Sigmoid colon (tissue), 7 donors: ENCODE results near the gene CCR5. TPM values are rescaled to one million over a fixed set of nuclear protein-coding genes. Genes with fewer than 3 reads are reported as not detected.
"Not testable (repeated sequence)": the region's sequence is repeated elsewhere in the genome, so short reads cannot be mapped to it uniquely, and the experiment has no call there.

Experiments used
- DNase-seq: peaks from one replicate; pipeline ENCODE4 v3.0.0-alpha.2; 2019
- H3K27ac ChIP-seq, 4 donors: fragments of 200-600 bp; sonication (generic); one replicate each; pipeline ENCODE4 v1.5.1; 2016 to 2019; ENCODE audit warnings: mild to moderate bottlenecking in 1 of 4
- H3K27me3 ChIP-seq, 3 donors: fragments of 200-600 bp; sonication (generic); one replicate each; pipeline ENCODE4 v1.5.1; 2019; ENCODE audit warnings: mild to moderate bottlenecking in 1 of 3
- H3K36me3 ChIP-seq, 4 donors: fragments of 200-600 bp; sonication (generic); one replicate each; pipeline ENCODE4 v1.5.1; 2016 to 2019
- H3K4me1 ChIP-seq, 4 donors: fragments of 200-600 bp; sonication (generic); one replicate each; pipeline ENCODE4 v1.5.1; 2017 to 2019
- H3K4me3 ChIP-seq, 4 donors: fragments of 200-600 bp; sonication (generic); one replicate each; pipeline ENCODE4 v1.5.1; 2017 to 2019; ENCODE audit warnings: mild to moderate bottlenecking in 2 of 4, moderate library complexity in 1 of 4
- H3K9me3 ChIP-seq, 4 donors: fragments of 200-600 bp in 3 of 4; sonication (generic) in 3 of 4; one replicate each; pipeline versions ENCODE4 v1.5.1 to v1.6.1; 2013 to 2019
- CTCF ChIP-seq, 4 experiments: fragments of 450-650 bp in 3 of 4; fragments of 200-600 bp in 1 of 4; IDR thresholded peaks; one replicate each; pipeline ENCODE4 v1.5.1; 2016 to 2019; ENCODE audit warnings: antibody characterized with exemption in 4 of 4, mild to moderate bottlenecking in 3 of 4, moderate library complexity in 2 of 4
- EP300 ChIP-seq, 4 donors: sonication (generic); formaldehyde crosslinking; IDR thresholded peaks; one replicate each; pipeline ENCODE4 v1.6.1; 2017; ENCODE audit warnings: antibody characterized with exemption in 4 of 4
- POLR2A ChIP-seq, 2 donors: fragments of 450-650 bp; IDR thresholded peaks; one replicate each; pipeline ENCODE4 v1.6.1; 2016; ENCODE audit warnings: antibody characterized with exemption in 2 of 2, mild to moderate bottlenecking in 2 of 2, moderate library complexity in 2 of 2
- POLR2AphosphoS5 ChIP-seq, 4 donors: sonication (generic); formaldehyde crosslinking; IDR thresholded peaks; one replicate each; pipeline ENCODE4 v1.6.1; 2017; ENCODE audit warnings: antibody characterized with exemption in 4 of 4
- WGBS, 2 donors: extraction: QIAGEN DNeasy Blood & Tissue Kit; methylation state at CpG; one replicate each; pipeline ENCODE4 v1.1.7; 2013; 5-methylcytosine and 5-hydroxymethylcytosine counted together
- intact Hi-C: fragments of 100-400 bp; cut with DNase I; formaldehyde crosslinking; loops from one replicate; pipeline ENCODE4 v1.15.1; 2023
- polyA plus RNA-seq, 3 donors: library from polyadenylated mRNA; stranded (reverse); fragments of 200-250 nt; gene quantifications; one replicate each; pipeline ENCODE4 v1.2.3, GENCODE V29; 2013
- total RNA-seq, 4 donors: library from RNA; depleted of rRNA; stranded (reverse); fragments of >200 nt; gene quantifications; one replicate each; pipeline ENCODE4 v1.1.0, GENCODE V29; 2016
- donor health status: healthy with polysubstance abuse.
- donor health status: Bipolar disorder and iron deficiency.
- donor health status: healthy.

The CCR5 gene
- total and polyA plus RNA-seq, 7 donors, result 0.36 to 3.9 (median 0.92) TPM; not detected in 1

DNA sequence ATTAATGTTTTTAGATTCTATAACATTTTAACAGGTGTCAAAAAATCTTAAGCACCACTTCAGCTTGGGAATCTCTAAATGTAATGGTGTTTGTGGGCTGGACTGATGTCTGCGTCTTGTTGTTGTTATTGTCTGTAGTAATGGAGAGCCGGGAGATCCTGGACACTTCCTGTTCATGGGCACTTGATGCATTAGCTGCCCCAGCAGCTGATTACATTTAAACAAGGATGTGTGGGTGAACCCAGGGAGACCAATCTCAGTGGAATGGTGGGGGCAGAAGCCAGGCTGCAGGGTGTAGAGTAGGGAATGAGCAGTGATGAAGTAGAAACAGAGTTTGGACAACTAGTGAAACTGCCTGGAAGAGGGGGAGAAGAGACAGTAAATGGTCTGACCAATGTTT lies 28.4 kb downstream of the CCR5 start:
- H3K27me3 ChIP-seq, result no peaks in the 10 kb centered on the region
- intact Hi-C loops, result no loop called here
- no peaks in the 10 kb centered on the region for H3K4me1 ChIP-seq
- no peak overlapping the region for H3K27ac ChIP-seq
- no peak for DNase-seq
- WGBS, 2 donors, result 89% methylated on average over 2 of the region's 2 CpGs
- no peak for TF ChIP-seq POLR2A (IDR thresholded peaks at IDR 0.05)
- no peak for TF ChIP-seq EP300 (IDR thresholded peaks at IDR 0.05)
- no peak for TF ChIP-seq CTCF (IDR thresholded peaks at IDR 0.05)
- no peak for TF ChIP-seq POLR2AphosphoS5 (IDR thresholded peaks at IDR 0.05)
- H3K4me3 ChIP-seq, result no peak overlapping the region
- H3K36me3 ChIP-seq, result no peaks in the 10 kb centered on the region
- no peaks in the 10 kb centered on the region for H3K9me3 ChIP-seq

GRCh38 chr3:46399557-46399956 lies 28.8 kb downstream of the CCR5 start:
- Histone ChIP-seq H3K4me3 (no peak overlapping the region), H3K27me3 (no peaks in the 10 kb centered on the region), H3K4me1 (no peaks in the 10 kb centered on the region), H3K9me3 (no peaks in the 10 kb centered on the region), H3K27ac (no peak overlapping the region), H3K36me3 (no peaks in the 10 kb centered on the region)
- intact Hi-C loops, result no loop called here
- TF ChIP-seq POLR2A (IDR thresholded peaks at IDR 0.05), result no peak
- no peak for TF ChIP-seq EP300 (IDR thresholded peaks at IDR 0.05)
- TF ChIP-seq POLR2AphosphoS5 (IDR thresholded peaks at IDR 0.05), result no peak
- TF ChIP-seq CTCF (IDR thresholded peaks at IDR 0.05), result no peak
- no peak for DNase-seq
- WGBS, 2 donors, result 64 to 84% methylated on average over 2 of the region's 2 CpGs

DNA sequence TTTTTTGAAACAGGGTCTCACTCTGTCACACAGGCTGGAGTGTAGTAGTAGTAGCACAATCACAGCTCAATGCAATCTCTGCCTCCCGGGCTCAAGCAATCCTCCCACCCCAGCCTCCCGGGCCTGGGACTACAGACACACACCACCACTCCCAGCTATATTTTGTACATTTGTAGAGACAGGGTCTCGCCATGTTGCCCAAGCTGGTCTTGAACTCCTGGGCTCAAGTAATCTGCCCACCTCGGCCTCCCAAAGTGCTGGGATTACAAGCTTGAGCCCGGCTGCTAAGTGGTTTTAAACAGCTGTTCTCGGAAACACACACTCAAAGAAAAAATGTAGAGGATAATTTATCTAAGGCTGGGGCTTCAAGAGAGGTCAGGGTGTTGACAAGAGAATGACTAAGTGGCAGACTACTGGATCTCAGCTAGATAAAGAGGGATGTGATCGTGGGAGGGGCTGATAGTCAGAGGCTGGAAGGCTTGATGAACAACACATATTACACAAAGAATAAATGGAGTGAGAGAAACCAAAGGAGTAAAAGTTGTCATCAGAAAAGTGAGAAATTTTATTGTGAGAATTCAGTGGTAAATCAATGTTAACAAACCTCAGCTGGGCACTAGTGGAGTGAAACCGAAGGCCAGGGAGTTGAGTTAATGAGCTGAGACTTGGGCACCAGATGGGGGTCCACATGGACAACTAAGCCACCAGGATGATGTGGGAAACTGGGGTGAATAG lies 29.4 kb downstream of the CCR5 start:
- intact Hi-C loops, result no loop called here
- Histone ChIP-seq H3K27me3 (no peaks in the 10 kb centered on the region), H3K9me3 (no peaks in the 10 kb centered on the region), H3K27ac (no peak overlapping the region), H3K4me3 (no peak overlapping the region), H3K36me3 (no peaks in the 10 kb centered on the region), H3K4me1 (no peaks in the 10 kb centered on the region)
- DNase-seq, result no peak
- TF ChIP-seq CTCF (IDR thresholded peaks at IDR 0.05), result no peak
- no peak for TF ChIP-seq EP300 (IDR thresholded peaks at IDR 0.05)
- TF ChIP-seq POLR2AphosphoS5 (IDR thresholded peaks at IDR 0.05), result no peak
- no peak for TF ChIP-seq POLR2A (IDR thresholded peaks at IDR 0.05)
- 84 to 86% methylated on average over 8 of the region's 8 CpGs for WGBS, 2 donors

- Histone ChIP-seq H3K27ac (no peak overlapping the region), H3K4me3 (no peak overlapping the region), H3K4me1 (no peaks in the 10 kb centered on the region), H3K27me3 (no peaks in the 10 kb centered on the region), H3K36me3 (no peaks in the 10 kb centered on the region), H3K9me3 (no peaks in the 10 kb centered on the region)
- intact Hi-C loops, result no loop called here
- TF ChIP-seq POLR2AphosphoS5 (IDR thresholded peaks at IDR 0.05) (no peak), CTCF (IDR thresholded peaks at IDR 0.05) (no peak), EP300 (IDR thresholded peaks at IDR 0.05) (no peak)
- WGBS, 2 donors, result 95% methylated on average over 5 of the region's 5 CpGs
- no peak for DNase-seq
These were observed 30.1 kb downstream of the CCR5 start for GRCh38 chr3:46400846-46401245.

GRCh38 chr3:46401579-46401978 lies 30.8 kb downstream of the CCR5 start:
- no peaks in the 10 kb centered on the region for H3K27me3 ChIP-seq
- TF ChIP-seq EP300 (IDR thresholded peaks at IDR 0.05) (no peak), POLR2A (IDR thresholded peaks at IDR 0.05) (no peak), POLR2AphosphoS5 (IDR thresholded peaks at IDR 0.05) (no peak), CTCF (IDR thresholded peaks at IDR 0.05) (no peak)
- DNase-seq, result no peak
- H3K4me1 ChIP-seq, result no peaks in the 10 kb centered on the region
- intact Hi-C loops, result no loop called here
- WGBS, 2 donors, result 94 to 99% methylated on average over 2 of the region's 2 CpGs
- no peak overlapping the region for H3K27ac ChIP-seq
- no peak overlapping the region for H3K4me3 ChIP-seq
- no peaks in the 10 kb centered on the region for H3K9me3 ChIP-seq
- no peaks in the 10 kb centered on the region for H3K36me3 ChIP-seq

DNA sequence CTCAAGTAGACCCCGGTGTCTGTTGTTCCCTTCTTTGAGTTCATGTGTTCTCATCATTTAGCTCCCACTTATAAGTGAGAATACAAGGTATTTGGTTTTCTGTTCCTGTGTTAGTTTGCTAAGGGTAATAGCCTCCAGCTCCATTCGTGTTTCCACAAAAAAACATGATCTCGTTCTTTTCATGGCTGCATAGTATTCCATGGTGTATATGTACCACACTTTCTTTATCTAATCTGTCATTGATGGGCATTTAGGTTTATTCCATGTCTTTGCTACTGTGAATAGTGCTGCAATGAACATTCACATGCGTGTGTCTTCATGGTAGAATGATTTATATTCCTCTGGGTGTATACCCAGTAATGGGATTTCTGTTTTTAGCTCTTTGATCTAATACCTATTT lies 32.2 kb downstream of the CCR5 start:
- DNase-seq, H3K27me3 ChIP-seq, H3K4me1 ChIP-seq, intact Hi-C loops, H3K36me3 ChIP-seq, H3K4me3 ChIP-seq, H3K27ac ChIP-seq, H3K9me3 ChIP-seq: not testable (repeated sequence)
- 97 to 98% methylated on average over 4 of the region's 4 CpGs for WGBS, 2 donors
